PC-3 (cell line): ENCODE measurements around the gene CCDC187.

Source experiments
- CTCF ChIP-seq: fragments of 300-600 bp; sonication (generic); conservative IDR thresholded peaks from 2 replicates; pipeline ENCODE4 v1.5.1; 2017; ENCODE audit warnings: antibody characterized with exemption, low read depth, mild to moderate bottlenecking, low read length
- EZH2 ChIP-seq: fragments of 300-600 bp; sonication (generic); IDR thresholded peaks from one replicate; pipeline ENCODE4 v1.6.1; 2017; ENCODE audit warnings: antibody characterized with exemption, mild to moderate bottlenecking, low read length; ENCODE audit not compliant: unreplicated experiment
- EZH2phosphoT487 ChIP-seq: fragments of 300-600 bp; sonication (generic); IDR thresholded peaks from 2 replicates; pipeline ENCODE4 v1.6.1; 2018; ENCODE audit warnings: mild to moderate bottlenecking, antibody characterized with exemption, low read length, borderline replicate concordance

- TF ChIP-seq CTCF: no peak
- TF ChIP-seq EZH2: no peak
- no peak for TF ChIP-seq EZH2phosphoT487
Observed at GRCh38 chr9:136309101-136309801, 5.4 kb upstream of the CCDC187 start.
